Caco-2 (cell line): ENCODE results near the gene COMMD1. TPM values are rescaled to one million over a fixed set of nuclear protein-coding genes. Genes with fewer than 3 reads are reported as not detected.
A peak's percentile ranks its signal among the peaks of the same experiment; 100 is the strongest.

ENCODE experiments used
- BruUV-seq: library from RNA; stranded (reverse); fragments of 400-500 nt; replicated peaks from 2 replicates; lab custom pipeline; 2021; lab: Mats Ljungman, UMichigan
- CTCF ChIA-PET: fragments of 300-600 bp; sonication (Branson Sonifier 250); formaldehyde crosslinking; loops from one replicate; lab custom pipeline; 2022; ENCODE audit warnings: antibody characterized with exemption; lab: Charles Lee
- POLR2A ChIA-PET: fragments of 300-600 bp; sonication (Branson Sonifier 250); formaldehyde crosslinking; loops from one replicate; lab custom pipeline; 2022; ENCODE audit warnings: antibody characterized with exemption; lab: Charles Lee
- DNase-seq, 2 experiments: peaks; one replicate each; pipeline versions ENCODE4 v3.0.0 to v3.0.0-alpha.2; 2020 to 2022
- H3K27me3 ChIP-seq: replicated peaks from 2 replicates; pipeline ENCODE4 v1.6.0; 2011; ENCODE audit warnings: low read length; ENCODE audit not compliant: control insufficient read depth, insufficient read depth
- H3K36me3 ChIP-seq: 2 replicates; pipeline ENCODE4 v1.5.1; 2011; ENCODE audit warnings: low read length; ENCODE audit not compliant: control insufficient read depth, insufficient read depth
- H3K4me1 ChIP-seq: fragments of 250-450 bp; sonication (Bioruptor Pico); 2 replicates; pipeline ENCODE4 v1.5.1; 2020; ENCODE audit warnings: mild to moderate bottlenecking
- H3K4me3 ChIP-seq: 2 replicates; pipeline ENCODE4 v1.5.1; 2011; ENCODE audit warnings: low read depth, mild to moderate bottlenecking, control low read depth, low read length
- H3K9me3 ChIP-seq: fragments of 250-450 bp; sonication (Bioruptor Pico); 2 replicates; pipeline ENCODE4 v1.5.1; 2020; ENCODE audit warnings: mild to moderate bottlenecking, moderate library complexity
- H3K27ac Mint-ChIP-seq: one replicate; pipeline ENCODE4 v1.8.0; 2022; ENCODE audit warnings: mixed read lengths; ENCODE audit not compliant: unreplicated experiment
- H3K27me3 Mint-ChIP-seq: one replicate; pipeline ENCODE4 v1.8.0; 2022; ENCODE audit warnings: mixed read lengths; ENCODE audit not compliant: insufficient read depth, unreplicated experiment
- H3K36me3 Mint-ChIP-seq: one replicate; pipeline ENCODE4 v1.8.0; 2022; ENCODE audit warnings: mild to moderate bottlenecking, mixed read lengths; ENCODE audit not compliant: insufficient read depth, unreplicated experiment
- H3K4me1 Mint-ChIP-seq: one replicate; pipeline ENCODE4 v1.8.0; 2022; ENCODE audit warnings: low read depth, mixed read lengths; ENCODE audit not compliant: unreplicated experiment
- H3K4me3 Mint-ChIP-seq: one replicate; pipeline ENCODE4 v1.8.0; 2022; ENCODE audit warnings: mild to moderate bottlenecking, moderate library complexity, mixed read lengths; ENCODE audit not compliant: unreplicated experiment
- H3K9me3 Mint-ChIP-seq: one replicate; pipeline ENCODE4 v1.8.0; 2022; ENCODE audit warnings: mixed read lengths; ENCODE audit not compliant: unreplicated experiment
- CTCF ChIP-seq, 2 experiments: fragments of 200-600 bp in 1 of 2; IDR thresholded peaks; 1 replicate in 1 of 2; 2 replicates in 1 of 2; pipeline versions ENCODE4 v1.5.1 to v1.8.0; 2011 to 2022; ENCODE audit warnings: antibody characterized with exemption in 1 of 2, control low read depth in 1 of 2, inconsistent platforms in 1 of 2, low read depth in 1 of 2, low read length in 1 of 2, mild to moderate bottlenecking in 1 of 2, moderate library complexity in 1 of 2; ENCODE audit not compliant: insufficient read depth in 1 of 2, severe bottlenecking in 1 of 2, unreplicated experiment in 1 of 2
- intact Hi-C: fragments of 100-400 bp; cut with micrococcal nuclease; formaldehyde crosslinking; loops from one replicate; pipeline ENCODE4 v1.10.0; 2022; ENCODE audit not compliant: unreplicated experiment
- total RNA-seq: library from RNA; stranded (reverse); gene quantifications from 2 replicates; pipeline ENCODE4 v1.2.3, GENCODE V29; 2022

Gene COMMD1
- total RNA-seq, 1 experiment from 2014 or later: 56.7 TPM

DNA sequence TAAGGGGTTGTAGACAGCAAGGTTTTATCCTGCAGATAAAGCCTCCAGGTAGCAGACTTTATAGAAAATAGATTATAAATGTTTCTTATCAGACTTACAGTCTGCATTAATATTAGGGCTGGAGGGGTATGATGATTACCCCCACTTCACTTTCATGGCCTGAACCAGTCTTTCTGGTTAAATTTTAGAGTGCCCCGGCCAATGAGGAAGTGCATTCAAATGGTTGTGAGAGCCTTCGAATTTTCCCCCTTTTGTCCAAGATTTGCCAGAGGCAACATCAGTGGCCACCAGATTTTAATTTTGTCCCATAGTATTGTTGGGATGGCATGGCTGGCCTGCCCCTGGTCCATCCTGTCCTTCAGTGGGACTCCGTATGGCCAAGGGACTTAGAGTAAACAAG lies 31.6 kb downstream of the COMMD1 start:
- peaks cover 12% of the 10 kb centered on the region for H3K4me1 Mint-ChIP-seq
- peaks cover 18% of the 10 kb centered on the region for H3K4me1 ChIP-seq
- CTCF ChIA-PET: no interaction called here
- no peak for DNase-seq
- H3K36me3 ChIP-seq: no peaks in the 10 kb centered on the region
- POLR2A ChIA-PET: no interaction called here
- H3K4me3 Mint-ChIP-seq: no peak overlapping the region
- BruUV-seq: no TSS peak
- no peaks in the 10 kb centered on the region for H3K36me3 Mint-ChIP-seq
- H3K4me3 ChIP-seq: no peak overlapping the region
- H3K27ac Mint-ChIP-seq: no peak overlapping the region
- no peaks in the 10 kb centered on the region for H3K27me3 ChIP-seq
- no peaks in the 10 kb centered on the region; the same call in 1 of the 2 replicates for H3K9me3 ChIP-seq
- no peaks in the 10 kb centered on the region for H3K9me3 Mint-ChIP-seq
- TF ChIP-seq CTCF (IDR thresholded peaks at IDR 0.05; ENCODE audit: insufficient read depth in 1 of 2, low read depth in 1 of 2, low read length in 1 of 2, severe bottlenecking in 1 of 2, unreplicated experiment in 1 of 2): no peak
- no peaks in the 10 kb centered on the region for H3K27me3 Mint-ChIP-seq
- intact Hi-C loops: no loop called here

DNA sequence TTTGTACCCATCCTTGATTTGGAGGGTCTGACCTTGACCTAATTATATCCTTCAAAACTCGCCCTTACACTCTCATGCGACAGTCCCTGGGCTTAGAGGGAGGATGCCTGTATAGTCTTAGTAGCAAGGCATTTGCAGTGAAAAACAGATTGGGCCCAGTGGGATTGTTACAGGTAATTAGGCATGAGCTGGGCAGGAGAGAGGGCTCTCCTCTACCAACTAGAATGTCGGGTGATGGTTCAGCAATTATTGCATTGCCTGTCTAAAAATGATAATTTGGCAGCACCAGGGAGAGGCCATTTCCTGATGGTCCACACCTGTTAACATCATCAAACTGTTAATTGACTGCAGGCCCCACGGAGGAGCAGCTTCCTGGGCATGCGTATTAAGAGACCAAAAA lies 32.4 kb downstream of the COMMD1 start:
- Mint-ChIP-seq H3K27ac (peak overlapping the region; percentile 73), H3K27me3 (no peaks in the 10 kb centered on the region), H3K9me3 (no peaks in the 10 kb centered on the region), H3K36me3 (no peaks in the 10 kb centered on the region), H3K4me3 (no peak overlapping the region), H3K4me1 (peaks cover 6% of the 10 kb centered on the region)
- ChIA-PET POLR2A (no interaction called here), CTCF (no interaction called here)
- H3K27me3 ChIP-seq: no peaks in the 10 kb centered on the region
- H3K9me3 ChIP-seq: no peaks in the 10 kb centered on the region; the same call in 1 of the 2 replicates
- BruUV-seq: no TSS peak
- intact Hi-C loops: no loop called here
- H3K4me1 ChIP-seq: peaks cover 21% of the 10 kb centered on the region
- no peaks in the 10 kb centered on the region for H3K36me3 ChIP-seq
- TF ChIP-seq CTCF (IDR thresholded peaks at IDR 0.05; ENCODE audit: insufficient read depth in 1 of 2, low read depth in 1 of 2, low read length in 1 of 2, severe bottlenecking in 1 of 2, unreplicated experiment in 1 of 2): no peak
- H3K4me3 ChIP-seq: no peak overlapping the region
- no peak for DNase-seq

DNA sequence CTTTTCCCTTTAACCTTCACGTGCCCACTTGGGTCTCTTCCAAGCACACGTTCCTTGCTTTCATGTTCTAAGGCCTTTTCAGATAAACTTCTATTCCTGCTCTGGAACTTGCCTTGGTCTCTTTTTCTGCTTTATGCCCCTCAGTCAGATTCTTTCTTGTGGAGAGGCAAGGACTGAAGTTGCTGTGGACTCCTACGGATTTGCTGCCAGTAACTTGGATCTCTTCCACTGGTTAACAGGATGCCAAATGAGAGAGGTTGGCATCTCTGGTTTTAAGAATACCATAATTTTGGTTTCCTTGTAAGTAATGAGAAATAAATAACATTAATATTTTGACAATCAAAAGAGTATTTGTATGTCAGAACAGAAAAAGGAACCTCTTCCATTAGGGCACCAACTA lies 33.0 kb downstream of the COMMD1 start:
- H3K4me1 ChIP-seq: peaks cover 21% of the 10 kb centered on the region
- H3K27me3 ChIP-seq: no peaks in the 10 kb centered on the region
- no peaks in the 10 kb centered on the region; the same call in 1 of the 2 replicates for H3K9me3 ChIP-seq
- TF ChIP-seq CTCF (IDR thresholded peaks at IDR 0.05; ENCODE audit: insufficient read depth in 1 of 2, low read depth in 1 of 2, low read length in 1 of 2, severe bottlenecking in 1 of 2, unreplicated experiment in 1 of 2): no peak
- Mint-ChIP-seq H3K36me3 (no peaks in the 10 kb centered on the region), H3K27me3 (no peaks in the 10 kb centered on the region), H3K9me3 (no peaks in the 10 kb centered on the region), H3K4me1 (peaks cover 6% of the 10 kb centered on the region), H3K27ac (peak overlapping the region; percentile 73), H3K4me3 (no peak overlapping the region)
- BruUV-seq: no TSS peak
- no peak overlapping the region for H3K4me3 ChIP-seq
- ChIA-PET CTCF (no interaction called here), POLR2A (no interaction called here)
- no peak for DNase-seq
- intact Hi-C loops: no loop called here
- H3K36me3 ChIP-seq: no peaks in the 10 kb centered on the region
